GM12891 (cell line): ENCODE measurements around the gene MRPS21. TPM values are rescaled to one million over a fixed set of nuclear protein-coding genes. Genes with fewer than 3 reads are reported as not detected.

Source experiments
- DNase-seq: peaks from one replicate; pipeline ENCODE4 v3.0.0; 2011; ENCODE audit warnings: low spot score; ENCODE audit not compliant: insufficient read length
- FAIRE-seq: peaks from 2 replicates; lab custom pipeline; 2011; peaks lifted over from hg19 to GRCh38; lab: Jason Lieb, UNC
- PAX5 ChIP-seq: IDR thresholded peaks from 2 replicates; pipeline ENCODE4 v1.6.1; 2011; ENCODE audit warnings: low read length, moderate library complexity, mild to moderate bottlenecking; ENCODE audit not compliant: insufficient read depth, severe bottlenecking
- POLR2A ChIP-seq: IDR thresholded peaks from 2 replicates; pipeline ENCODE4 v1.6.1; 2011; ENCODE audit warnings: low read depth, low read length, control low read depth
- POLR2AphosphoS5 ChIP-seq: IDR thresholded peaks from 2 replicates; pipeline ENCODE4 v1.6.1; 2011; ENCODE audit warnings: low read depth, low read length, control low read depth
- POU2F2 ChIP-seq: IDR thresholded peaks from 2 replicates; pipeline ENCODE4 v1.6.1; 2011; ENCODE audit warnings: low read depth, mild to moderate bottlenecking, control low read depth, low read length, moderate library complexity
- SPI1 ChIP-seq: IDR thresholded peaks from 2 replicates; pipeline ENCODE4 v1.6.1; 2011; ENCODE audit warnings: low read depth, low read length, control low read depth
- TAF1 ChIP-seq: IDR thresholded peaks from 2 replicates; pipeline ENCODE4 v1.6.1; 2011; ENCODE audit warnings: low read depth, low read length, control low read depth
- polyA plus RNA-seq: library from polyadenylated mRNA; unstranded; fragments of >200 nt; gene quantifications from one replicate; pipeline ENCODE4 v1.2.1, GENCODE V29; 2012; ENCODE audit warnings: low read depth, missing spikeins, inconsistent platforms; ENCODE audit not compliant: missing spikeins

MRPS21 gene
- polyA plus RNA-seq, result 103 TPM

- TF ChIP-seq POU2F2 (peak; percentile 66), TAF1 (peak; percentile 89), PAX5 (no peak), POLR2AphosphoS5 (peak; percentile 98), POLR2A (peak; percentile 97)
- DNase-seq, result peak; percentile 82
- peak; percentile 98 for FAIRE-seq
Observed at GRCh38 chr1:150293433-150294253, at the start of gene MRPS21. MRPS21 (plus strand) TSS chr1:150293861; CDS start chr1:150294367, 506 bp downstream.

GRCh38 chr1:150249936-150250335 is 43.7 kb upstream of the MRPS21 start:
- DNase-seq (no peak), FAIRE-seq (peak; percentile 64)
- TF ChIP-seq SPI1 (no peak), TAF1 (no peak), PAX5 (no peak), POLR2AphosphoS5 (no peak), POLR2A (no peak), POU2F2 (no peak)

GRCh38 chr1:150256198-150256553 is 37.5 kb upstream of the MRPS21 start:
- TF ChIP-seq POLR2AphosphoS5 (no peak), TAF1 (no peak), SPI1 (no peak), POLR2A (no peak), PAX5 (no peak), POU2F2 (no peak)
- no peak for FAIRE-seq
- DNase-seq, result no peak

GRCh38 chr1:150256554-150257341 is 36.9 kb upstream of the MRPS21 start:
- DNase-seq (no peak), FAIRE-seq (no peak)
- TF ChIP-seq POLR2AphosphoS5, result no peak
- no peak for TF ChIP-seq POLR2A
- no peak for TF ChIP-seq PAX5
- no peak for TF ChIP-seq TAF1
- no peak for TF ChIP-seq SPI1
- TF ChIP-seq POU2F2, result no peak

- no peak for FAIRE-seq
- TF ChIP-seq POLR2A, result no peak
- no peak for DNase-seq
Observed at GRCh38 chr1:150257624-150258585, 35.8 kb upstream of the MRPS21 start, which contains the start of gene CA14. CA14 (plus strand) TSS chr1:150257774; CDS start chr1:150258129, 355 bp downstream.

GRCh38 chr1:150259217-150259616 is 34.4 kb upstream of the MRPS21 start:
- TF ChIP-seq POU2F2, result no peak
- TF ChIP-seq SPI1, result no peak
- TF ChIP-seq TAF1, result no peak
- TF ChIP-seq POLR2A, result no peak
- TF ChIP-seq PAX5, result no peak
- no peak for TF ChIP-seq POLR2AphosphoS5
- FAIRE-seq (no peak), DNase-seq (no peak)

- DNase-seq (no peak), FAIRE-seq (no peak)
- TF ChIP-seq POU2F2 (no peak), PAX5 (no peak), POLR2AphosphoS5 (no peak), SPI1 (no peak), TAF1 (no peak), POLR2A (no peak)
Observed at GRCh38 chr1:150259758-150260669, 33.6 kb upstream of the MRPS21 start.

GRCh38 chr1:150261367-150261766 is 32.3 kb upstream of the MRPS21 start:
- DNase-seq (no peak), FAIRE-seq (no peak)
- TF ChIP-seq PAX5, result no peak
- TF ChIP-seq SPI1, result no peak
- TF ChIP-seq POU2F2, result no peak
- TF ChIP-seq POLR2AphosphoS5, result no peak; the same call in 1 of the 2 replicates
- TF ChIP-seq TAF1, result no peak
- no peak for TF ChIP-seq POLR2A
